H9 (cell line): Measurements from ENCODE around the gene RASA4B. TPM values are rescaled to one million over a fixed set of nuclear protein-coding genes. Genes with fewer than 3 reads are reported as not detected.

Experiments used
- DNase-seq: peaks from one replicate; pipeline ENCODE4 v3.0.0-alpha.2; 2017
- H2AFZ ChIP-seq: one replicate; pipeline ENCODE4 v1.6.1; 2013; ENCODE audit warnings: mild to moderate bottlenecking, low read length, control low read depth, moderate library complexity
- H2AK5ac ChIP-seq: 2 replicates; pipeline ENCODE4 v1.6.1; 2013; ENCODE audit warnings: low read length, control low read depth, mixed read lengths; ENCODE audit not compliant: insufficient read length
- H2BK120ac ChIP-seq: one replicate; pipeline ENCODE4 v1.6.1; 2013; ENCODE audit warnings: low read depth, mild to moderate bottlenecking, low read length, control low read depth, inconsistent platforms; ENCODE audit not compliant: poor library complexity, severe bottlenecking
- H2BK12ac ChIP-seq: 2 replicates; pipeline ENCODE4 v1.6.1; 2013; ENCODE audit warnings: low read length, control low read depth, mixed read lengths, low read depth; ENCODE audit not compliant: insufficient read length
- H2BK15ac ChIP-seq: 2 replicates; pipeline ENCODE4 v1.6.1; 2013; ENCODE audit warnings: low read depth, low read length, control low read depth
- H2BK20ac ChIP-seq: one replicate; pipeline ENCODE4 v1.6.1; 2013; ENCODE audit warnings: low read depth, mild to moderate bottlenecking, low read length, control low read depth, inconsistent platforms; ENCODE audit not compliant: poor library complexity, severe bottlenecking
- H2BK5ac ChIP-seq: 2 replicates; pipeline ENCODE4 v1.6.1; 2013; ENCODE audit warnings: low read length, control low read depth, mixed read lengths; ENCODE audit not compliant: insufficient read length
- H3K14ac ChIP-seq: 2 replicates; pipeline ENCODE4 v1.6.1; 2013; ENCODE audit warnings: low read length, control low read depth; ENCODE audit not compliant: insufficient read depth
- H3K18ac ChIP-seq: 2 replicates; pipeline ENCODE4 v1.6.1; 2013; ENCODE audit warnings: low read depth, mild to moderate bottlenecking, mixed read lengths, low read length, control low read depth; ENCODE audit not compliant: insufficient read length
- H3K23ac ChIP-seq: 2 replicates; pipeline ENCODE4 v1.6.1; 2013; ENCODE audit warnings: low read length, control low read depth, mixed read lengths, low read depth; ENCODE audit not compliant: insufficient read length
- H3K23me2 ChIP-seq: 2 replicates; pipeline ENCODE4 v1.6.1; 2013; ENCODE audit warnings: low read depth, mild to moderate bottlenecking, mixed read lengths, low read length, control low read depth; ENCODE audit not compliant: insufficient read length, poor library complexity, severe bottlenecking
- H3K27ac ChIP-seq: 2 replicates; pipeline ENCODE4 v1.5.1; 2013; ENCODE audit warnings: low read length, control low read depth, mixed read lengths, low read depth; ENCODE audit not compliant: insufficient read length
- H3K27me3 ChIP-seq: 2 replicates; pipeline ENCODE4 v1.6.1; 2013; ENCODE audit warnings: low read length, control low read depth, inconsistent platforms; ENCODE audit not compliant: insufficient read depth
- H3K4ac ChIP-seq: 2 replicates; pipeline ENCODE4 v1.6.1; 2013; ENCODE audit warnings: low read depth, mild to moderate bottlenecking, control low read depth, inconsistent platforms, low read length, moderate library complexity
- H3K4me1 ChIP-seq: 2 replicates; pipeline ENCODE4 v1.6.1; 2013; ENCODE audit warnings: low read length, control low read depth, inconsistent platforms; ENCODE audit not compliant: insufficient read depth
- H3K4me2 ChIP-seq: 2 replicates; pipeline ENCODE4 v1.6.1; 2013; ENCODE audit warnings: low read length, control low read depth, mixed read lengths; ENCODE audit not compliant: insufficient read length, insufficient read depth
- H3K56ac ChIP-seq: 2 replicates; pipeline ENCODE4 v1.6.1; 2013; ENCODE audit warnings: low read depth, mild to moderate bottlenecking, mixed read lengths, low read length, control low read depth; ENCODE audit not compliant: insufficient read length
- H3K79me1 ChIP-seq: 2 replicates; pipeline ENCODE4 v1.6.1; 2013; ENCODE audit warnings: low read depth, mild to moderate bottlenecking, moderate library complexity, low read length, control low read depth, inconsistent platforms; ENCODE audit not compliant: insufficient read depth, poor library complexity, severe bottlenecking
- H3K79me2 ChIP-seq: 2 replicates; pipeline ENCODE4 v1.6.1; 2013; ENCODE audit warnings: low read length, control low read depth, inconsistent platforms; ENCODE audit not compliant: insufficient read depth
- H3K9ac ChIP-seq: 2 replicates; pipeline ENCODE4 v1.6.1; 2013; ENCODE audit warnings: low read length, control low read depth, mixed read lengths; ENCODE audit not compliant: insufficient read length; ENCODE audit errors: extremely low read depth
- H3K9me3 ChIP-seq: one replicate; pipeline ENCODE4 v1.6.1; 2013; ENCODE audit warnings: low read depth, low read length, inconsistent platforms; ENCODE audit not compliant: control insufficient read depth
- H3T11ph ChIP-seq: one replicate; pipeline ENCODE4 v1.6.1; 2013; ENCODE audit warnings: mild to moderate bottlenecking, low read length, control low read depth, inconsistent platforms
- H4K20me1 ChIP-seq: one replicate; pipeline ENCODE4 v1.6.1; 2013; ENCODE audit not compliant: control insufficient read depth, insufficient read length, insufficient read depth
- H4K5ac ChIP-seq: 2 replicates; pipeline ENCODE4 v1.6.1; 2013; ENCODE audit warnings: low read depth, mild to moderate bottlenecking, mixed read lengths, low read length, control low read depth; ENCODE audit not compliant: insufficient read length
- H4K8ac ChIP-seq: replicated peaks from 2 replicates; pipeline ENCODE4 v1.6.1; 2013; ENCODE audit warnings: low read length, control low read depth, mixed read lengths, low read depth; ENCODE audit not compliant: insufficient read length
- H4K91ac ChIP-seq: 2 replicates; pipeline ENCODE4 v1.6.1; 2013; ENCODE audit warnings: low read depth, mild to moderate bottlenecking, moderate library complexity, mixed read lengths, low read length, control low read depth; ENCODE audit not compliant: insufficient read length
- H3K27ac Mint-ChIP-seq, 3 experiments: 2 replicates in 2 of 3; 3 replicates in 1 of 3; pipeline ENCODE4 v1.8.0; 2020 to 2021; ENCODE audit warnings: mixed read lengths in 3 of 3, mild to moderate bottlenecking in 1 of 3, moderate library complexity in 1 of 3
- H3K27me3 Mint-ChIP-seq: 2 replicates; pipeline ENCODE4 v1.8.0; 2021; ENCODE audit warnings: low read depth, mild to moderate bottlenecking, moderate library complexity, mixed read lengths
- H3K36me3 Mint-ChIP-seq, 3 experiments: 2 replicates in 2 of 3; 3 replicates in 1 of 3; pipeline ENCODE4 v1.8.0; 2020 to 2021; ENCODE audit warnings: low read depth in 3 of 3, mixed read lengths in 3 of 3; ENCODE audit not compliant: insufficient read depth in 1 of 3
- H3K4me1 Mint-ChIP-seq, 2 experiments: 2 replicates each; pipeline ENCODE4 v1.8.0; 2020; ENCODE audit warnings: mixed read lengths in 2 of 2
- H3K4me3 Mint-ChIP-seq, 2 experiments: 2 replicates in 1 of 2; 3 replicates in 1 of 2; pipeline ENCODE4 v1.8.0; 2020 to 2021; ENCODE audit warnings: mild to moderate bottlenecking in 2 of 2, mixed read lengths in 2 of 2, moderate library complexity in 1 of 2
- H3K9me3 Mint-ChIP-seq, 2 experiments: 2 replicates in 1 of 2; 3 replicates in 1 of 2; pipeline ENCODE4 v1.8.0; 2020; ENCODE audit warnings: mild to moderate bottlenecking in 2 of 2, mixed read lengths in 2 of 2, moderate library complexity in 1 of 2
- WGBS: extraction: QIAGEN DNeasy Blood & Tissue Kit; methylation state at CpG from one replicate; pipeline ENCODE4 v1.1.7; 2013; ENCODE audit warnings: missing lambda C conversion rate, low lambda C conversion rate, mixed read lengths; ENCODE audit not compliant: insufficient read length; ENCODE audit errors: extremely low coverage; 5-methylcytosine and 5-hydroxymethylcytosine counted together
- total RNA-seq: library from RNA; stranded (reverse); gene quantifications from 2 replicates; pipeline ENCODE4 v1.2.1, GENCODE V29; 2021
- TF ChIP-seq, protein P1 (sequence below): fragments of 200-600 bp; sonication (generic); conservative IDR thresholded peaks from 3 replicates; pipeline ENCODE4 v1.8.0; 2021; ENCODE audit warnings: antibody characterized with exemption, mild to moderate bottlenecking

The RASA4B gene
- total RNA-seq, 1 experiment from 2014 or later, result 3.7 TPM

GRCh38 chr7:102444961-102445673, 72.5 kb downstream of the RASA4B start:
- Histone ChIP-seq H4K91ac (no peak overlapping the region), H3K23me2 (no peaks in the 10 kb centered on the region), H2BK12ac (no peak overlapping the region), H3K27me3 (no peaks in the 10 kb centered on the region), H3K27ac (no peak overlapping the region), H3K79me2 (no peaks in the 10 kb centered on the region), H2BK20ac (no peak overlapping the region), H2BK5ac (peak overlapping the region; percentile 55), H3K79me1 (no peaks in the 10 kb centered on the region), H3K4me1 (no peaks in the 10 kb centered on the region; the same call in 1 of the 2 replicates), H3K9ac (no peak overlapping the region), H2AFZ (no peak overlapping the region), H2BK120ac (no peak overlapping the region), H3K14ac (no peak overlapping the region; the same call in 1 of the 2 replicates), H2BK15ac (no peak overlapping the region), H3T11ph (no peak overlapping the region), H3K18ac (no peak overlapping the region), H4K5ac (no peak overlapping the region), H4K8ac (no peak overlapping the region), H3K4ac (no peak overlapping the region), H3K56ac (no peak overlapping the region), H3K23ac (no peak overlapping the region), H3K9me3 (no peaks in the 10 kb centered on the region), H3K4me2 (no peak overlapping the region), H4K20me1 (no peaks in the 10 kb centered on the region), H2AK5ac (no peak overlapping the region)
- no peak overlapping the region for H3K4me3 Mint-ChIP-seq
- no peaks in the 10 kb centered on the region for H3K9me3 Mint-ChIP-seq
- DNase-seq, result no peak
- no peaks in the 10 kb centered on the region for H3K27me3 Mint-ChIP-seq
- no CpG with 5 or more reads among the region's 17 CpGs for WGBS
- H3K27ac Mint-ChIP-seq, result peak overlapping the region in 1 of 3 experiments; percentile 77; a peak in 3 of 7 replicates
- H3K4me1 Mint-ChIP-seq, result peaks cover 8 to 9% of the 10 kb centered on the region in 2 experiments
- H3K36me3 Mint-ChIP-seq, result peaks cover 3 to 28% (median 6%) of the 10 kb centered on the region in 3 experiments; a peak in 6 of 7 replicates
- TF ChIP-seq, protein P1, sequence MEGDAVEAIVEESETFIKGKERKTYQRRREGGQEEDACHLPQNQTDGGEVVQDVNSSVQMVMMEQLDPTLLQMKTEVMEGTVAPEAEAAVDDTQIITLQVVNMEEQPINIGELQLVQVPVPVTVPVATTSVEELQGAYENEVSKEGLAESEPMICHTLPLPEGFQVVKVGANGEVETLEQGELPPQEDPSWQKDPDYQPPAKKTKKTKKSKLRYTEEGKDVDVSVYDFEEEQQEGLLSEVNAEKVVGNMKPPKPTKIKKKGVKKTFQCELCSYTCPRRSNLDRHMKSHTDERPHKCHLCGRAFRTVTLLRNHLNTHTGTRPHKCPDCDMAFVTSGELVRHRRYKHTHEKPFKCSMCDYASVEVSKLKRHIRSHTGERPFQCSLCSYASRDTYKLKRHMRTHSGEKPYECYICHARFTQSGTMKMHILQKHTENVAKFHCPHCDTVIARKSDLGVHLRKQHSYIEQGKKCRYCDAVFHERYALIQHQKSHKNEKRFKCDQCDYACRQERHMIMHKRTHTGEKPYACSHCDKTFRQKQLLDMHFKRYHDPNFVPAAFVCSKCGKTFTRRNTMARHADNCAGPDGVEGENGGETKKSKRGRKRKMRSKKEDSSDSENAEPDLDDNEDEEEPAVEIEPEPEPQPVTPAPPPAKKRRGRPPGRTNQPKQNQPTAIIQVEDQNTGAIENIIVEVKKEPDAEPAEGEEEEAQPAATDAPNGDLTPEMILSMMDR, result no peak
